HL-60/S4 treated with retinoic acid at 250 ng/mL for 4 days and 3 days (cell line): ENCODE results near the gene SEZ6L2.
"Not testable (repeated sequence)": the region's sequence is repeated elsewhere in the genome, so short reads cannot be mapped to it uniquely, and the experiment has no call there.

Source experiments
- in situ Hi-C: fragments of 300-500 bp; cut with MboI; formaldehyde crosslinking; loops from 2 replicates; pipeline ENCODE4 v1.7.0; 2022; ENCODE audit warnings: low sequenced_read_pairs

SEZ6L2 gene

GRCh38 chr16:29891525-29892457 lies 7.6 kb downstream of the SEZ6L2 start:
- in situ Hi-C loops: no loop called here

DNA sequence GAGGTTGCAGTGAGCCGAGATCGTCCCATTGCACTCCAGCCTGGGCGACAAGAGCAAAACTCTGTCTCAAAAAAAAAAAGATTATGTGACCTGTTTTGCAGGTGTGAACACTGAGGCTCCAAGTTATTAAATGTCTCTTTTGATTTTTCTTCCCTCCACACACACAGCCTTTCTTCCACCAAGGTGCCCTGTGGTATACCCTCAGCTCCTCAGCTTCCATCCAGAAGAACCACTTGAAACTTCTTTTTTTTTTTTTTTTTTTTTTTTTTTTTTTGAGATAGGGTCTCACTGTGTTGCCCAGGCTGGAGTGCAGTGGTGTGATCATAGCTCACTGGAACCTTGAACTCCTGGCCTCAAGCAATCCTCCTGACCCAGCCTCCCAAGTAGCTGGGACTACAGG lies 10.0 kb downstream of the SEZ6L2 start:
- in situ Hi-C loops: not testable (repeated sequence)

DNA sequence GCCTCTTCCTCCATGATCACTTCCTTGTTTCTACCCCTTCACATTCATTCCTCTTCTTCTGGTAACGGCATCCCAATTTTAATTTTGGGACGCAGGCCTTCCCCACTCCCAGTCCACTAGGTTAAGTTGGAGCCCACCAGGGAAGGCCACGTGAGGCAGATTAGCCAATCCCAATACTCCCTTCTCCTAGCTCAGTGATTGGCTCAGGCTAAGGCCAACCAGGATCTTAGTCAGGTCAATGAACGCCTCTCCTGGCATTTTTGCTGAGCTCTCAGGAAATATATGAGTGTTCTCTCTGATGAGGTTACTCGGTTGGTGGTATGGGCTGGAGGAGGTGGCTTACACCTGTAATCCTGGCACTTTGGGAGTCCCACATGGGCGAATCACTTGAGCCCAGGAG lies 15.4 kb downstream of the SEZ6L2 start:
- in situ Hi-C loops: no loop called here

- in situ Hi-C loops: no loop called here
Observed at GRCh38 chr16:29881050-29881449, 18.3 kb downstream of the SEZ6L2 start.

DNA sequence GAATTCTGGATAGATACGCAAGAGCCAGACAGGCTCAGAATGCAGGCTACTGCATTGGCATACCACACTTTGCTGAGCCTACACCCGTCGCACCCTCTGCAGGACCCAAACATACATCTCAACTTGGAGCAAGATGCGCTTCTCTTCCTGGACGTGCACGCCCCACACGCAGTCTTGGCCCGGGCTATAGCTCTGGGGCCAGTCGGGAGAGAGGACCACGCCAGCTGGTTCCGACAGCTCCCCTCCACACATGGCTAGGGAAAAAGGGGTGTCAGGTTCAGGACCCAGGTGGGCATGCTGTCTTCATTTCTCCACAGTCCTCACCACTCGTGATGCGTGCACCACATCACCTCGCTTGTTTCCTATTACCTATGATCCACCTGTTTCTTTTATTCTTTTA lies 21.2 kb downstream of the SEZ6L2 start:
- in situ Hi-C loops: no loop called here

DNA sequence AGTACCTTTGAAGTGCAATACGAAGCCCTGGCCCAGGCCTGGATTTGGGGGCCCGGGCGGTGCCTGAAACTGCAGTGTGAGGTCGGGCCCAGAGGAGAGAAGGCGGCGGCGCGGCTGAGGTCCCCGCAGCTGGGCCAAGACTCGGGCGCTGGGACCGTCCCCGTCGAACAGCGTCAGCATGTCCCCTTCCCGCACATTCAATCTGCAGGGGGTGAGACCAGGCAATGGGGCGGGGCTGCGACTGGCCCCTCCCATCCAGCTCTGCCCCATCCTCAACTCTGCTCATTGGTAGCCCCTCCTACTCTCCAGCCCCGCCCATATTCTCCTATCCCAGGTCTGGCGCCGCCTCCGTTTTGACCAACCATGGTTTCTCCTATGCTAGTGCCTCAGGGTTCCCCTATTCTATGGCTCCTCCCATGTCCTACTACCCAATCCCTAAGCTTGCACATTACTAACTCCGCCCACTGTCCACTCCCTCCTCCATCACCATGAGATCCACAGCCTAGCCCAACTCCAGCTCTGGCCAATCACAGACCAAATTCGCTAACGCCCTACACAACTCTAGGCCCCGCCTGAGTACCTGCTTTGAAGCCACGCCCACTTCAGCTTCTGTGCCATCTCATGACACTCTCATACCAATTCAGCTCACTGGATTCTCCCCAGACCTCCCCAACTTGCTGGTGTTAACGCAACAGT lies 21.9 kb downstream of the SEZ6L2 start:
- in situ Hi-C loops: no loop called here

DNA sequence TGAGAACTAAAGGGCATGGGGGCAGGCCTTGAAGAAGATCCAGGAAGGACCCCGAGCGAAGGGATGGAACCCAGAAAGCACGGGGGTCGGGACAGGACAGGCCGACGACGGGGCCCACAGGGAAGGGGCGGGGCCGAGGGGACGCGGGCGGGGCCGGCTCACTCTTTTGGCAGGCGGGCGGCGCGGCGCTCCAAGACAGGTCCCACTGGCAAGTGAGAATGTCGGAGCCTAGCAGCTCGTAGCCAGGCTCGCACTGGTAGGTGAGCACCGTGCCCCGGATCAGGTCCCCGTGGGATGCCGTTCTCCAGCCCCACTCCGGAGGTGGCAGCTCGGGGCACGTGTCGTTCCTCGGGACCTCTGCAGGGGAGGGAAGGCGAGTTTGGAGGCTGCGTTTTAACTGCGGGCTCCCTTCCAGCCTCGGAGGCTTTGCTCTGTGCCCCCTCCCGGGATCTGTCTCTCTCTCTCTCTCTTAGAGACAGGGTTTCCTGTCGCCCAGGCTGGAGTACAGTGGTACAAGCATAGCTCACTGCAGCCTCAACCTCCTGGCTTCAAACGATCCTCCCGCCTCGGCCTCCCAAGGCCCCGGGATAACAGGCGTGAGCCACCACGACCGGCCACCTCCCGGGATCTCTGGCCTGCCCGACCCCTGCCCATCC lies 22.6 kb downstream of the SEZ6L2 start:
- in situ Hi-C loops: no loop called here

DNA sequence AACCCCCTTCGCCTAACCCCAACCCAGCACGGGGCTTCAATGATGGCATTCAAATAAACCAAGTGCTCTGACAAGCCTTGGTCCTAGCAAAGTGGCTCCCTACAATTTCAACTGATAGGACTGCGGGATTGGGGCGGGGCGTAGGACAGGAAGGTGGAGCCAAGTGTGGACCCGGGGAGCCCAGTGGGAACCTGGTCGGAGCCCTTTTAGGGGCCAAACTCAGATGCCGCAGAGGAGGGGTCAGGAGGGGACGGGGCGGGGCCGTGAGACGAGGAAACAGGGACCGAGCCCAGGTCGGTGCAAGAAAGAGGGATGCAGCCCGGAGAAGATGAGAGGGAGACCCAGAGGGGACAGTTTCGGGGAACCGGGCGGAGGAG lies 23.1 kb downstream of the SEZ6L2 start:
- in situ Hi-C loops: no loop called here

DNA sequence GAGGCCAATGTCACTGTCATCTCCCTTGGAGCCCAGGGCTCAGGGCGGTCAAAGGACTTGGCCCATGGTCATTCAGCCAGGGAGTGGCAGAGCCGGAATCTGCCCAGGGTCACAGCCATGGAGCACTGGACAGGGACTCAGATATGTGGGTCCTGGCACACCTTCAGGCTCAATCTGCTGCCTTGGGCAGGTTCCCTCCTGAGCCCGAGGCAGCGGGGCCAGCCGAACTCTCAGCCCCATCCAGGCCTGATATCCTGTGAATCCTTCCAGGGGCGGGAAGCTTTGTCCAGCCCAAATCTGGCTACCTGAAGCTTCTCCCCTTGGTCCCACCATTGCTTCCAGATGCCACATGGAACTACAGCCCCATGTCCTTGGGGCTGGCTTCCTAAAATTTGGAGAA lies 24.1 kb downstream of the SEZ6L2 start:
- in situ Hi-C loops: no loop called here

GRCh38 chr16:29873319-29873718 lies 26.0 kb downstream of the SEZ6L2 start:
- in situ Hi-C loops: no loop called here

GRCh38 chr16:29871822-29872546 lies 27.4 kb downstream of the SEZ6L2 start:
- in situ Hi-C loops: no loop called here

DNA sequence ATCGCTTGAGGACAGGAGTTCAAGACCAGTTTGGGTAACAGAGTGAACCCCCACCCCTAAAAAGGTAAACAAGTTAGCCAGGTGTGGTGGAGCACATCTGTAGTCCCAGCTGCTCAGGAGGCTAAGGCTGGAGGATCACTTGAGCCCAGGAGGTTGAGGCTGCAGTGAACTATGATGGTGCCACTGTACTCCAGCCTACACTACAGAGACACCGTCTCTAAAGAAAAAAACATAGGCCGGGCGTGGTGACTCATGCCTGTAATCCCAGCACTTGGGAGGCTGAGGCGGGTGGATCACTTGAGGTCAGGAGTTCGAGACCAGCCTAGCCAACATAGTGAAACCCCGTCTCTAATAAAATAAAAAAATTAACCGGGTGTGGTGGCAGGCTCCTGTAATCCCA lies 30.3 kb downstream of the SEZ6L2 start:
- in situ Hi-C loops: not testable (repeated sequence)

- in situ Hi-C loops: no loop called here
Observed at GRCh38 chr16:29868396-29869009, 30.8 kb downstream of the SEZ6L2 start.

- in situ Hi-C loops: no loop called here
Observed at GRCh38 chr16:29864205-29864604, 35.1 kb downstream of the SEZ6L2 start.

DNA sequence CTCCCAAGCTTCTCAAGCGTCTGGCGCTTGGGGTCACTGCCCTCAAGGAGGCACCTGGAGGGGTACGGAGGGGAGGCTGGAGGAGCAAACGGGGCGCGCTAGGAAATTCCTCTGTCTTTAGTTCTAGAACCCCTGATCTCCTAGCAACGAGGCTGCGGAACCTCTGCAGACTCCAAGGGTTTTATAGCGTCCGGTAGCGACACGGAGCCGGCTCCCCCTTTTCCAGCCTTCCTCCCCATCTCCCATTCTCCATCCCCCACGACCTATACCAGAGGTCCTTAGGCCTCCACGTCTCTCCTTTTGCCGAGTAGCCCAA lies 35.7 kb downstream of the SEZ6L2 start:
- in situ Hi-C loops: no loop called here

- in situ Hi-C loops: no loop called here
Observed at GRCh38 chr16:29862884-29863668, 36.3 kb downstream of the SEZ6L2 start, which contains the start of gene CDIPT. Gene CDIPT, minus strand, starts transcription at chr16:29863226. Its CDS starts 369 bp downstream, at chr16:29862857.

DNA sequence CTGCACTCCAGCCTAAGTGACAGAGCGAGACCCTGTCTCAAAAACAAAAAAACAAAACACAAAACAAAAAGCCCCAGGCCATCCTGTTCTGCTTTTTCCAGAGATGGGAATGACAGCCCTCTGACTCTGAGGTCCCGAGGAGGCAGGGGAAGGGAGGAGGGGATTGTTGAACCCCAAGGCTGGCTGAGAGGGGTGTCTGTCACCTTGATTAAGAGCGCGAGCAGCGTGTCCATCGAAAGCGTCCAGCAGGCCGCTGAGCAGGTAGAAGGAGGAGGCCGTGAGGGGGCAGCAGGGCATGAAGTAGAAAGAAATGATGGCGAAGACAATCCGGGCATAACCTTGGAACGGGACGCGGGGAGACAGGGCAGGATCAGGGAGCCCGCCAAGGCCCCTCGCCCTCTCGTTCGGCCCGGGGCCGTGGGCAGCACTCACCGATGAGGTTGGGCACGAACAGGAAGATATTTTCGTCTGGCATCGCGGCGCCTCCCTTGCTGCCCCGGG lies 36.9 kb downstream of the SEZ6L2 start:
- in situ Hi-C loops: no loop called here

DNA sequence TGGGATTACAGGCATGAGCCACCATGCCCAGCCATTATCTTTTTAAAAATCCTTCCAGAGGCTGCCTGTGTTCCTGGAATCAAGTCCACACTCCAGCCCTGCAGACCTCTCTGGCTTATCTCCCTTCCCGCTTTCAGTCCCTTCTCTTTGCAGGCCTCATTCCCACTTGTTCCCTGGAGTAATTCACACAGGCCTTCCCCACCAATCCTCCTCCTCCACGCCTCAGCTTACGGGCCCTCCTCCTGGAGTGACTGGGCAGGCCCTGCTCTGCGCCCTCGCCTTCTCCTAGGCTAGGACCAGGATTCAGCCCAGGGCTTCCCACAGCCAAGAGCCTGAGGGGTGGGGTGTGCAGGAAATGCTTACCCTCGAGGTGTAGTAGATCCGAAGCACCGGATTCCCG lies 39.1 kb downstream of the SEZ6L2 start:
- in situ Hi-C loops: no loop called here

DNA sequence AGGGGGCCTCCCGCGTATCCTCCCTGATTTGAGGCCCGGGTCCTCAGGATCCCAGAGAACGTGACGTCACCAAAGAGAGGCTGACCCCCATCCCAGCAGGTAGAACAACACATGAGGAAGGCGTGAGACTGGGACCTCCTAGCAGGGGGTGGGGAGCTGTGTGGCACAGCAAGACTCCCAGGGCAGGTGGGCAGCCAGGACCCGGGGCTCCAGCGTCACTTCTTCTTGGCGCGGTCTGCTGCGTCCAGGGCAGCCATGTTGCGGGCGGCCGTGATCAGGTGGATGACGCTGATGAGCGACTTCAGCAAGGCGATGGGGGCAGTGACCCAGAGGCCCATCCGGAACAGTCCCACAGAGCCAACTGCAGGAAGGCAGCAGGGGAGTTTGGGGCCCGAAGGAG lies 40.4 kb downstream of the SEZ6L2 start:
- in situ Hi-C loops: no loop called here
